Activated CD8-positive, alpha-beta memory T cell treated with anti-CD3 and anti-CD28 coated beads, Interleukin-2, amount 50 U/mL, for 1 hour (primary cell): ENCODE measurements around the gene GLI3.

ENCODE experiments used
- DNase-seq: peaks from one replicate; pipeline ENCODE4 v3.0.0-alpha.2; 2020; ENCODE audit errors: extremely low read depth

Gene GLI3

DNA sequence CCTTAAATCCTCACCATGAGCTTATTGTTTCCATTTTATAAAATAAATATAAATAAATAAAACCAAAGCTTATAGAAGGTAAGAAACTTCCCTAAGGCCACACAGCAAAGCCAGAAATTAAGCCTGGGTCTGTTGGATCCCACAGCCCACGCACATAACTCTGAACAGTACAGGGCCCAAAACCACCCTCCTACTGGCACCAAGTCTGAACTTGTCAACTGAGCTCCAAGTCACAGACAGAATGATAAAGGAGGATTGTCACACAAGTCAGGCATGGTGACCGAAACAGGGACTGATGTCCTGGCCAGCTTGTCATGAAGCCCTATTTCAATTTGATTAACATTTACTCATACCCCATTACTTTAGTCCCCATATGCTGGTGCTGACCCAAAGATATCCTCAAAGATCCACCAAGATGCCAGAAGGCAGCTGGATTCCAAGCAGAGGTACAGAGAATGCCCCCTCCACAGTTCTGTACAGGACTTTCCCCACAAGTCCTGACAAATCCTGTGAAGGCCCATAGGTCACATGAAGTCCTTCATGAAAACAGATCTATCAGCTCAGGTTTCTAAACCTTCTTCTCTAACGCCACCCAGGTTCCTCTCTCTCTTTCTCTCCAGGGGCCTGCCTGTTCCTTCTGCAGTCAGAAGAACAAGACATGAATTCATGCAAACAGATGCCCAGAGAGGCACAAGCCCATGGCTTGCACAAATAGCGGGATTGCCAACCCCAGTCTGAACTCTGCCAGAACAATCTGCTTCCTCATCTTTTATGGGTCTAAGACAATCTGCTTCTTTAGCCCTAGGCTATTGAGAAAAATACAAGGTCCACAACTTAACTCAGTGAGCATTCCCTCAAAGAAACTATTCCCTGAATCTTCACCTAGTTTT lies 60.9 kb downstream of the GLI3 start:
- DNase-seq = no peak

DNA sequence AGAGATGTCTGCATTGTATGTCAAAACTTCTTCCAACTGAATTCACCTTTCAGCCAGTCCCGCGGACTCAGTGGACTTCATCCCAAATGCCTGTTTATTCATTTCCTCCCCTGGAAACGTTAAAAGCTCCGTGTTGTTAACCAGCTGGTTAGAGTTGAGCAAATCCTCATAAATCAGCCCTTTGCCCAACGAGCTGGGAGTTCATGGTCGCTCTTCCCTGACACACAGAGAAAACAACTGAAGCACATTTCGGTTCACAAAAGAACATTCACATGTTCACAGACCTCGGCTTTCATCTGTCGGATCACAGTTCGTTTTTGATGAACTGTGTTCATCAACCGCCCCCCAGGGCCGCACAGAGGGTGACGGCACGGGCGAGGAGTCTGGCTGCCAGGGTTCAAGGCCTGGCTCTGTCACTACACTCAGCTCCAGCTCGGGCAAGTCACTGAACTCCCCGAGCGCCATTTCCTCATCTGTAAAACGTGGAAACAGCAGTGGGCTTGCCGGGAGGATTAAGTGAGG lies 62.6 kb downstream of the GLI3 start:
- no peak for DNase-seq

DNA sequence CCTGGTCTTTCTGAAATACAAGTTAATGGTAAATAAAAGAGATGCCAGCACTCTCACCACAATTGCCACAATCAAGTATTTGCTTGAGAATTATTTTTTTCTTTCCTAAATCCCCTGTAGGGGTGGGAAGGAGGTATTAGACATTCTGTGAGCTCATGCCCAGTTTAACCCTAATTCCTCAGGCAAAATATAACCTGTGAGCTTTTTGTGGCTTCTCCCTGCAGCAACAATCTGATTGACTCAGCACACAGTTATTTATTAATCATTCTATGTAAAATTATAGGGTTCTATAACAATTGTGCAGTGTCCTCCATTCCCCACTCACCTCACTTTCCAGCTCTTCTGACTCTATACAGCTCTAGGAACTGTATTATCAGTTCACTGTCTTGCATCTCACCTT lies 66.3 kb downstream of the GLI3 start:
- DNase-seq = no peak

DNA sequence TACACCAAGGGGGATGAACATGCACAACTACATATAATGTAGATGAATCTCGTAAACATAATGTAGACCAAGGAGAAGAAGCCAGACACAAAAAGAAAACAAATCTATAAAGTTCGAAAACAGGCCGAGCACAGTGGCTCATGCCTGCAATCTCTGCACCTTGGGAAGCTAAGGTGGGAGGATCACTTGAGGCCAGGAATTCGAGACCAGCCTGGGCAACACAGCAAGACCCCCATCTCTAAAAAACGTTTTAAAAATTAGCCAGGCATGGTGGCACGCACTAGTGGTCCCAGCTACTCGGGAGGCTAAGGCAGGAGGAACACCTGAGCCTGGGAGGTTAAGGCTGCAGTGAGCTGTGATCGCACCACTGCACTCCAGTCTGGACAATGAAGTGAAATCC lies 68.5 kb downstream of the GLI3 start:
- no peak for DNase-seq

DNA sequence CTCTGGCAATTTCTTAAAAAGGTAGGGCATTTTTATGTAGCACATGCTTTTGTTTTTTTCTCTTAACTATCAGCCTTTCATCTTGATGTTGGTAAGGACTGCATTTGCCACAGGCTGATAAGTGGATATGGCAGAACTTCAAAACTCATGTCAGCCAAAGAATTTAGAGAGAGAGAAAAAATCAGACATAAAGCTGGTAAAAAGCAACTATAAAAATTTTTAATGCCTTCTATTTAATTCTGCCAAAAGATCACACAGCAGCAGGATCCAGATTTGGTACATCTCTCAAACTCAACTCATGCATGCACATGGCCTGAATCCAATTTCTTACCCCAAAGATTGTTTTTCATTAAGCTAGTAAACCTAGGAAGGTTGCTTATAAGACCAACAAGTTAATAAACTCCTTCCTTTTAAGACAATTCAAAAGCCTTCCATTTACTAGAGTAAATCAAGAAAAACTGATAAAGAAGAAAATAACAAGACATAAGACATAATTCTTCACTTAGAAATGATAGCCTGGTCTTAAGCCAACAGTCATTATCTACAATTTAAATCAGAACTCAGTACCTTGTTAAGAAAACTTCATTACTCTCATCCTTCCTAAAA lies 69.3 kb downstream of the GLI3 start:
- DNase-seq = no peak

DNA sequence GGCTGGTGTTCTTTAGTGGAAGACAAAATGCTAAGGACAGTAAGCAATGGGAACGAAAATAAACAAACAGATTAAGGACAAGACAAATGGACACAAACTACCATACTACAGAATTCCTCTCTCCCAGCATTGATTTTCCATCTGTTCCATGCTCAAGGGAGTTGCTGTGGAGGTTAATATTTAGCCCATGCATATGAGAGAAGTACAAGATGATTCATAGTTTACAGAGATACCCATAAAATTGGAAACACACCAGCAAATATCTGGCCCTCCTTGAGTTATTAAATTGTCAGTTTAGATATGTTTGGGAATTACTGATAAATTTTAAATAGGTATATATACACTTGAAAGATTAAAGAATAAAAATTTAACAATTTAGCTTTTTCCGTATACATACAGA lies 69.8 kb downstream of the GLI3 start:
- DNase-seq = no peak

DNA sequence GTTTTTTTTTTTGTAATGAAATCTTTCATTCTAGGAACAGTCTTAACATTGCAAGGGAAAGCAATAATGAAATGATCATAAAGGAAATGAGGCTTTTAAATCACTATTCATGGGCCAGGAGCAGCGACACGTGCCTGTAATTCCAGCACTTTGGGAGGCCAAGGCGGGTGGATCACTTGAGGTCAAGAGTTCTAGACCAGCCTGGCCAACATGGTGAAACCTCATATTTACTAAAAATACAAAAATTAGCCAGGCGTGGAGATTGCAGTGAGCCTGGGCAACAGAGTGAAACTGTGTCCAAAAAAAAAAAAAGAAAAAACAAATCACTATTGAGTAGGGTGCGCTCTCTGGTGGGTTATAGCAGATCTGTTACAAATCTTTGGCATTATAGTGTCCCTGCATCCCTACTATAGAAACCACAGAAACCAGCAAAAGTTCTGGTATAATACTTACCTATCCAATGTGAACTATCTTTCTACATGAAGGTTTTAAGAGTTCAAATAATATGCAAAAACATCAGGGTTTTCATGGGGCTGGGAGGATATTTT lies 72.1 kb downstream of the GLI3 start:
- DNase-seq = no peak

DNA sequence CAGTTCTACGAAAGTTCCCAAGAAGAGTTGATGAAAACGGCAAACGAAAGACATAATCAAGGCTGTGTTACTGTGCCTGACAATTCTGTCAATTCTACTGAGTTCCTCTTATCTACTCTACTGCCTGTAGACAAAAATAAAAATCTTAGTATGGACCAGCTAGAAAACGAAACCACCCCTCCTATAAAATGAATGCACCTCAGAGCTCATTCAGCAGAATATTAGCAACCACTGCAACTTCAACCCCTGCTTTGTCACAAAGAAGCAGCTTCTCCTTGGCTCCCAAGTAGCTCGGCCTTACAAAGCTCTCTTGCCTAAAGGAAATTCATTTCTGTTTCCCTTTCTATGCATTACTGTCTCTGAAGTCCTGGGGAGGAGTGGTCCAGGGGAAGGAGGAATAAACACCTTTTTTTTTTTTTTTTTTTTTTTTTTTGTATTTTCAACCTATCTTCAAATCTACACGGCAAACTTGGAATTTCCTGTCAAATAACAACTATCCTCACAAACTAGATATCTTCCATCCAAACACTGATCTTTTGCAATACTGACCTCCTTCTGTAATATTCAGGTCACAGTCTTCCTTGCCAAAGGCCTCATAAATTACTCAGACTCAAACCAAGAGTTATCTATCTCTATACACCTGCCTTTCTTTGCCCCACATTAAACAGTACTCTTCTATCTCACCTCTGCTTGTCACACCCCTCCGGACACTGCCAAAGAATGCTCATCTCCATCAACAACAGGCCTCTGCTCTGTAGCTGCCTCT lies 74.3 kb downstream of the GLI3 start:
- DNase-seq = no peak

DNA sequence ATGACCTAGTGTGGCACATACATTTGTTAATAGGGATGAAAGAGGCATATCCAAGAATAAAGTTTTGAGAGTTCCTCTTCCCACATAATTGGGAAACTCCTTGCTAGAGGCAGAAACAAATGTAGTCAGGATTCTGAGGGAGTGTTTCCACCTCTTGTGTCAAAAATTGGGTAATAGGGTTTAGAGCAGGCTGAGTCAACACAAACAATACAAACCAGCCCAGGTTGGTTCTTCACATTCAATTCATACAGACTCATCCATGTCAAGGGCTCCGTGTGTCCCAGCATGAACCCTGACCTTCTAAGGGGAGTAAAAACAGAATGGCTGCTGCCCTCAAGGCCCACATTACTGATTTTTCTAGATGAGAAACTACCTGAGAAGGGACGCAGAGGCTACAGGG lies 75.3 kb downstream of the GLI3 start:
- no peak for DNase-seq

DNA sequence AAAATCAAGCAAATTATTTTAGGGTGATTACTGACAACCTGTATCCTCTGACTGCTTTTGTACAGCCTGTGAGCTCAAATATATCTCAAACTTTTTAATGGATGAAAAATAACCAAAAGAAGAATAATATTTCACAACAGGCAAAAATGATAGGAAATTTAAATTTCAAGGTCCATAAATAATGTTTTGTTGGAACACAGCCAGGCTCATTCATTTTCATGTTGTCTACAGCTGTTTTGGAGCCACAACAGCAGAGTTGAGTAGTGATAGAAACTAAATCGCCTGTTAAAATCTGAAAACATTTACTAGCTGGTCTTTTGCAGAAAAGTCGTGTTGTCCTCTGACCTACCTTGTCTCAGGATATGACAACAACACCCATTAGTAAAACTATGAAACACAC lies 75.9 kb downstream of the GLI3 start:
- DNase-seq = no peak

DNA sequence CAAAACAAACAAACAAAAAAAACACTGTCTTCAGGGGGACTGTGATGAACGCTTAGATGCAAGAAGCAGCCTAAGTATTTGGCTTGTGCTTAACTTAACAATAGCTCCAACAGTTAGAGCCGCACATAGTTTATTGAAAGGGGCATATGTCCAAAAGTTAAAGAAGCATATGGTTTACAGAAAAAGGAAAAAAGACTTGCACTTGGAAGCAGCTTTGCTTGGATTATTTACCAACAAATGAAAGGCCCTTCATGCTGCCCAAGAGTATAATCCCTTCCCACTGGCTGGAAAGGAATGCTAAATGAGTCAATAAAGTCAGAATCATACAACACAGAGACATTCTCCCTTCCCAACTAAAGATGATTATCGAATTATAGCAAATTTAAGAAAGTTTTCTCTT lies 77.9 kb downstream of the GLI3 start:
- DNase-seq = no peak

DNA sequence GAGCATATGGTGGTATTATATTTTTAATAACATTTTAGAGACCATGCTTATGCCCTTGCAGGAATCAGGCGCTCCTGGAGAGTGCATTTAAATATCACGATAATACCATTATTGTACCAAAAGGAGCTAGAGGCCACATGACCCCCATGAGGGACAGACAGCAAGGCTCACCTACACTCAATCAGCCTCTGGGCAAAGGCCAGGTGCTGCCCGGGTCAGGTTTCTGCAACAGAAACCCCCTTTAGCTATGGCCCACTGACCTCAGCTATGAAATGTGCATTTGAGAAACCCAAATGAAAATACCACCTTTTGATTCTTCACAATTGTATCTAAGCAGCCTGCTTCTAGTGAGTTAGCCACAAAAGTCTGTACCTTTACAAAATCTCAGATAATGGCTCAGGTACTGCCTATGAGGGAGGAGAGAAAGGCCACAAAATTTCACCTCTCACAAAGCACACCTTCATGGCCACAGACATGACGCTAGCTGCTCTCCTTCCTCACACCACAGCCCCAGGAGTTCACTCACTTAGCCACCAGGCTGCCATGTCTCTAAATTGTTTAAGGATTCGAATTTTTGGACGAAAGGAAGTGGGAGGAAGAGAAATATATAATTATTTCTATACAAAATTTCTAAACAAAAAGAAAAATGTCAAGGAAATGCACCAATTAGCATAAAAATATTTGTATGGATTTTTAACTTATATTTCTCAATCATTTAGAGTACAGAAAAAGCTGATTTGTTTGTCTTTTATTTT lies 79.9 kb downstream of the GLI3 start:
- DNase-seq = no peak

DNA sequence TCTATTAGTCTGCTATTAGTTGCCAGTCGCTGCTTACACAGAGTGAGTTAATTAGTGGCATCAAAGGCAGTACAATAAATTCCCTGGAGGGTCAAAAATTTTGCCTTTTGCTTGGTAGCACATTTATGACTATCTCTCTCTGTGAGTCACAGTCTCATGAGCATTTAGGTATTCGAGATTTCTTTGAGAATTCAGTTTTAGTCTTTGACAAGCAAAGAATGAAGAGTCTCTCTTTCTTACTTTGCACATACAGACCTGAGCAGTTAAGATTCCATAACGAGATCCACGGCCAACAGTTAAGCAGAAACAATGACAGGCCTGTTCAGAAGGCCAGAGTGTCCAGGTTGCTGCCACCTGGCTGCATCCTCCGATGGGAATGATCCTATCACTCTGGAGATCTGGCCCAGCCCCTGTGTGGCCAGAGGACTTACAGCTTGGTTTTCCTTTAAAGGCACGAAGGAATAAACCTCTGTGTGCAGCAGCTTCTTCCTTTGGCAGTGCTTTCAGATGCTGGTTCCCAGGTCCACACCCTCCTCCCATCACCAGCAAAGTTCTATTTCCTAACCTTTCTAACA lies 80.6 kb downstream of the GLI3 start:
- no peak for DNase-seq

DNA sequence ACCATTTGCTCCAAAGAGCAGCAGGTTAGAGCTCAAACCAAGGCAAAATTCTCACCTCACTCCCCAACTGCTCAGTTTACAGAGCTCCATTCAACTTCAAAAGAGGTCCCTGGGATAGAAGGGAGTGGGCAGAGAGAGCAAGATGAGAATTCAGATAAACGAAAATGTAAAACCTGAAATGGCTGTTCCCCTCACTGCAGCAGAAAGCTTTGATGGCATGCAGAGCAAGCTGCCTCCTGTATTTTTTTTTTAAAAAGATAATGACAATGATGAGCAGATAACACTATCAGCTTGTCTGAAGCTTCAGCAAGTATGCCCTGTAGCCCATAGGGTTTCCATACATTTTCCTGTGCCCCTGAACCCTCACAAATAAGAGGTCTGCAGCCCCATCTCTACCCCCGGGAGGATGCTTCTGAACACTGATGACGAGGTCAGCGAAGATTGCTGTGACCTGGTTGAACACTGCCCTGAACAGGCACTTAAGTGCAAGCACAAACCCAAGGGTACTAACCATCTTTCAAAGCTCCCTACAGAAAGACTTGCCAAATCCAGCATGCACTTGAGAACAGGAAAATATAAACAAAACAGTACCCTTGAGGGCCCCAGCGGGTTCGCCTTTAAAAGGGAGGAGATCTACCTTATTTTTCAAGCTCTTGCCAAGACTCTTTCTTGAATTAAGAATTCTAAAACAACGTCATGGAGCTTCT lies 81.3 kb downstream of the GLI3 start:
- no peak for DNase-seq

DNA sequence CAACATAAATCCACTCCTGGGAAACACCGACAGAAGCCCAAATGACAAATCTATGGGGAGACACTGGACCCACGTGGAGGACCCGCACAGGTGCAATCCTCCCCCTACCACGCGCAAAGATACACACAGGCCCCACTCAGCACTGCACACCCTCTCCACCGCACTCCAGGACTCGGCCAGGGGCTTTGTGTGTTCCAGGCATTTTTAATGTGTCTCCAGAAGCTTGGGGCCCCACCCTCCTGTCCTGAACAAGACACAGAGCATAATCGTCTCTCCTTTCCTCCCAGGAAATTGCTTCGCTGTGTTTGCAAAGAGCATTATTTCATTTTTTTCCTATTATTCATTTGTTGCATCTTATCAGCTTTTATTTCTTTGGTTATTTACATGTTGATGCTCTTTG lies 82.8 kb downstream of the GLI3 start:
- no peak for DNase-seq

DNA sequence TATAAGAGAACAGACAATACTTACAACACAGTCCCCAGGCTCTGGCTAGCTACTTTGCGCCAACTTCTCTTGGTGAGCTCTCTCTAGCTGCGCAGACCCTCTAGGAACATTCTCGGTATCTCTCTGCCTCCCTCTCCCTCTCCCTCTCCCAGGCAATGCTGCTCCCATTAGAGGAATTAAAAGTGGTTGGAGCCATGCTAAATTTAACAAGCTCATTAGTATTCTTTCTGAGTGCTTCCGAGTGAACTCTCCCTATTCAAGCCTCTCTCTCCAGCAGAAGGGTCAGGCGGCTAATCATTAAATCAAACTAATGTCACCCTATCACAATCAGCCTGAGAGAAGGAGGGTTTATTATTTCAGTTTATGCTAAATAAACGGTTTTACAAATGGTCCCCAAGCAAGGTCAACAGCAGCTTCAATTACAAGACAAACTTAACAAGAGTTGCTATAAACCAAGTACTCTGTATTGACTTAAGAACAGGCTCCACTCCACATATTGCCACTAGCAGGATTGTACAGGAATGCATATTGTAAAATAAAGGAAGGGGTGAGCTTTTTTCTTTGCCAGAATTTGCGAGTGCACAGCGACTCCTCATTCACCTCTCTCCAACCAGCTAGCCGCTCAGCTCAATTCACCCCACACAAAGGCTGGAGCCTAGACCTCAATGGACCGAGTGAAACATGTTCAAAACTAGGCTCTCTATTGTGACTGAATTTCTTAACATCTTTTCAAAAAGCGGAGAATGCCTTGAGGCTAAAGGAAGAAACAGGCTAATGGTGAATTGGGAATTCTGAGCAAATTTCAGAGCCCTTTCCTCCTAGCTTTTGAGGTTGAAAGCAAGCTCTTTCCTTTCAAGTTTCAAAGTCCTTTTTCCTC lies 84.4 kb downstream of the GLI3 start:
- no peak for DNase-seq

DNA sequence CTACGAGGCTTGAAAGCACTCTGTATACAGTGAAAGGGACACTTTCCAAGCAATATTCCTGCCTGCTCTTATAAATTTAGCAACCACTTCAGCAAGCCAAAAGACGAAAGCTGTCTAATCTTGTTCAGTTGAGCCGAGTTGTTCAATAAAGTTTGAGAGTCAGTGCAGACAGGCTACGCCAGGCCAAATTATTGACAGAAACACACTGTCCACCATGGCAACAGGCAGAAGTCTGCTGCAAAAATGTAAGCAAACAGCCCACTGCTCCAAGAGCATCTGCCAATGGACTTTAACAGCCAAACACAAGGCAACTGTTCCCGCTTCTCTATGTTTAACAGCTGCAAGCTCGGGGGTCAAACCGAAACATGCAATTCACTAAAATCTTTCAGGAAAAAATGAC lies 85.7 kb downstream of the GLI3 start:
- DNase-seq = no peak

DNA sequence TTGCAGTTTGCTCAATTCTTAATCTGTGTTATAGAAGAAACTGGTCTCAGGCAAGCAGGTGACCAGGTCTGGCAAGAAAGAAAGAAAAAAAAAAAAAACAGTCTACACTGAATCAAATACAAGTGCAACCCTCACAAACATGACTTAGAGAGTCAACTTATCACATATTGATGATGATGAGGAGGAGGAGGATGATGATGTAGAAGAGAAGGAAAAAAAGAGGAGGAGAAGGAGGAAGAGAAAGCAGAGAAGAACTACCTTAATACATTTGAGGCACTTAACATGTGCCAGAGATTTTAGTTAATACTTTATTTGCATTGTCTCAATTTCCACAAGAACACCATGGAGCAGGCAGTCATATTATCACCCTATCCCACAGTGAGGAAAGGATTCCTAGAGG lies 91.5 kb downstream of the GLI3 start:
- DNase-seq = no peak

DNA sequence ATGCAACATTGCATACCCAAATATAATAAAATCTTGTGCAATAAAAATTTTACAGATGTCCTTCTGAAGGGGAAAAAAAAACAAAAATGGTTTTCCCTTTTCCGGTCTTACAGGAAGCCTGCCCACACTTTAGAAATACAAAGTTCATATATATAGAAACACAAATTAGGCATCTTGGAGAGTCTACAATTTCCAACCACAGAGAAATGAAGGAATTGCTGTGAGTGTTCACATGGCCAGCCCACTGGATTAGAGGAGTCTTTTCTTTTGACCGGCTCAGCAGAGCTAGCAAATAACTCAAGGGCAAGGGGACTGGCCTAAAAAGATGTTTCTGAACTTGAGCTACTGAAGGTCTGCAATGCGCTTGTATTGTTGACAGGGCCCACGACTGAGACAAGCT lies 92.4 kb downstream of the GLI3 start:
- DNase-seq = no peak
